Memory B cell (primary cell): ENCODE measurements around the gene LRRC7.

Experiments used
- ATAC-seq: fragments of 150-1000 bp; cut with Tn5 transposase; 2 replicates; pipeline ENCODE4 v1.10.0; 2021; ENCODE audit warnings: low read depth, mild to moderate bottlenecking, moderate library complexity
- DNase-seq, 2 donors: peaks; one replicate each; pipeline ENCODE4 v3.0.0; 2022; ENCODE audit warnings: low spot score in 2 of 2
- H3K27ac Mint-ChIP-seq: one replicate; pipeline ENCODE4 v1.8.0; 2022; ENCODE audit warnings: mild to moderate bottlenecking, moderate library complexity, mixed read lengths
- H3K27me3 Mint-ChIP-seq: one replicate; pipeline ENCODE4 v1.8.0; 2022; ENCODE audit warnings: mixed read lengths
- H3K36me3 Mint-ChIP-seq: one replicate; pipeline ENCODE4 v1.8.0; 2022; ENCODE audit warnings: mild to moderate bottlenecking, mixed read lengths
- H3K4me1 Mint-ChIP-seq: one replicate; pipeline ENCODE4 v1.8.0; 2022; ENCODE audit warnings: mixed read lengths
- H3K4me3 Mint-ChIP-seq: one replicate; pipeline ENCODE4 v1.8.0; 2022; ENCODE audit warnings: mild to moderate bottlenecking, moderate library complexity, mixed read lengths
- H3K9me3 Mint-ChIP-seq: one replicate; pipeline ENCODE4 v1.8.0; 2022; ENCODE audit warnings: mixed read lengths

The LRRC7 gene

GRCh38 chr1:69567652-69568420 is at the start of gene LRRC7:
Gene LRRC7 (plus strand): TSS chr1:69567922. CDS start chr1:69568640, 718 bp downstream.
- Mint-ChIP-seq H3K4me1 (peaks cover 9% of the 10 kb centered on the region), H3K9me3 (peaks cover 1% of the 10 kb centered on the region), H3K27me3 (peaks cover 15% of the 10 kb centered on the region), H3K27ac (no peak within 1 kb of the TSS), H3K4me3 (peak within 1 kb of the TSS; percentile 17), H3K36me3 (peaks cover 2% of the 10 kb centered on the region)
- ATAC-seq (no peak), DNase-seq (no peak)

- no peak for DNase-seq
- H3K4me1 Mint-ChIP-seq, result no peaks in the 10 kb centered on the region
- H3K27me3 Mint-ChIP-seq, result no peaks in the 10 kb centered on the region
- H3K36me3 Mint-ChIP-seq, result no peaks in the 10 kb centered on the region
- ATAC-seq, result no peak
- no peak overlapping the region for H3K4me3 Mint-ChIP-seq
- H3K27ac Mint-ChIP-seq, result no peak overlapping the region
- peaks cover 2% of the 10 kb centered on the region for H3K9me3 Mint-ChIP-seq
Measured at GRCh38 chr1:69519006-69519405, 48.7 kb upstream of the LRRC7 start.

GRCh38 chr1:69520326-69520725 is 47.4 kb upstream of the LRRC7 start:
- Mint-ChIP-seq H3K36me3 (no peaks in the 10 kb centered on the region), H3K27ac (no peak overlapping the region), H3K9me3 (peaks cover 2% of the 10 kb centered on the region), H3K27me3 (no peaks in the 10 kb centered on the region), H3K4me3 (no peak overlapping the region), H3K4me1 (no peaks in the 10 kb centered on the region)
- ATAC-seq (no peak), DNase-seq (no peak)

- Mint-ChIP-seq H3K4me3 (no peak overlapping the region), H3K9me3 (peaks cover 3% of the 10 kb centered on the region), H3K36me3 (no peaks in the 10 kb centered on the region), H3K27me3 (no peaks in the 10 kb centered on the region), H3K4me1 (no peaks in the 10 kb centered on the region), H3K27ac (no peak overlapping the region)
- DNase-seq (no peak), ATAC-seq (no peak)
Measured at GRCh38 chr1:69523032-69523431, 44.7 kb upstream of the LRRC7 start.

GRCh38 chr1:69523461-69523860 is 44.3 kb upstream of the LRRC7 start:
- Mint-ChIP-seq H3K27ac (no peak overlapping the region), H3K36me3 (no peaks in the 10 kb centered on the region), H3K4me3 (no peak overlapping the region), H3K27me3 (no peaks in the 10 kb centered on the region), H3K4me1 (no peaks in the 10 kb centered on the region), H3K9me3 (peaks cover 3% of the 10 kb centered on the region)
- DNase-seq (no peak), ATAC-seq (no peak)

- Mint-ChIP-seq H3K27me3 (no peaks in the 10 kb centered on the region), H3K27ac (no peak overlapping the region), H3K36me3 (no peaks in the 10 kb centered on the region), H3K4me3 (no peak overlapping the region), H3K9me3 (peaks cover 3% of the 10 kb centered on the region), H3K4me1 (no peaks in the 10 kb centered on the region)
- no peak for DNase-seq
- ATAC-seq, result no peak
Measured at GRCh38 chr1:69524015-69524414, 43.7 kb upstream of the LRRC7 start.

GRCh38 chr1:69527273-69527672 is 40.4 kb upstream of the LRRC7 start:
- H3K4me3 Mint-ChIP-seq, result no peak overlapping the region
- no peak for DNase-seq
- no peaks in the 10 kb centered on the region for H3K27me3 Mint-ChIP-seq
- ATAC-seq, result no peak
- no peak overlapping the region for H3K27ac Mint-ChIP-seq
- H3K9me3 Mint-ChIP-seq, result peaks cover 3% of the 10 kb centered on the region
- no peaks in the 10 kb centered on the region for H3K36me3 Mint-ChIP-seq
- no peaks in the 10 kb centered on the region for H3K4me1 Mint-ChIP-seq

GRCh38 chr1:69528376-69528775 is 39.3 kb upstream of the LRRC7 start:
- Mint-ChIP-seq H3K27ac (no peak overlapping the region), H3K4me3 (no peak overlapping the region), H3K36me3 (no peaks in the 10 kb centered on the region)

GRCh38 chr1:69533343-69533742 is 34.4 kb upstream of the LRRC7 start:
- ATAC-seq (no peak), DNase-seq (no peak)
- H3K9me3 Mint-ChIP-seq, result peaks cover 4% of the 10 kb centered on the region
- no peak overlapping the region for H3K27ac Mint-ChIP-seq
- H3K36me3 Mint-ChIP-seq, result no peaks in the 10 kb centered on the region
- no peak overlapping the region for H3K4me3 Mint-ChIP-seq
- H3K27me3 Mint-ChIP-seq, result no peaks in the 10 kb centered on the region
- H3K4me1 Mint-ChIP-seq, result no peaks in the 10 kb centered on the region

More at GRCh38 chr1:69528376-69528775, 39.3 kb upstream of the LRRC7 start:
- Mint-ChIP-seq H3K9me3 (peaks cover 5% of the 10 kb centered on the region), H3K27me3 (no peaks in the 10 kb centered on the region), H3K4me1 (no peaks in the 10 kb centered on the region)
- ATAC-seq (no peak), DNase-seq (no peak)

- H3K9me3 Mint-ChIP-seq, result peaks cover 11% of the 10 kb centered on the region
Measured at GRCh38 chr1:69534829-69535228, 32.9 kb upstream of the LRRC7 start.

GRCh38 chr1:69535490-69535889 is 32.2 kb upstream of the LRRC7 start:
- Mint-ChIP-seq H3K27ac (no peak overlapping the region), H3K36me3 (no peaks in the 10 kb centered on the region), H3K9me3 (peaks cover 11% of the 10 kb centered on the region), H3K27me3 (no peaks in the 10 kb centered on the region), H3K4me1 (no peaks in the 10 kb centered on the region), H3K4me3 (no peak overlapping the region)
- DNase-seq, result no peak
- ATAC-seq, result no peak

More at GRCh38 chr1:69534829-69535228, 32.9 kb upstream of the LRRC7 start:
- Mint-ChIP-seq H3K4me1 (no peaks in the 10 kb centered on the region), H3K36me3 (no peaks in the 10 kb centered on the region), H3K27ac (no peak overlapping the region), H3K4me3 (no peak overlapping the region), H3K27me3 (no peaks in the 10 kb centered on the region)
- ATAC-seq, result no peak
- no peak for DNase-seq

- no peaks in the 10 kb centered on the region for H3K36me3 Mint-ChIP-seq
- no peak overlapping the region for H3K4me3 Mint-ChIP-seq
- H3K27me3 Mint-ChIP-seq, result no peaks in the 10 kb centered on the region
- ATAC-seq (no peak), DNase-seq (no peak)
- H3K27ac Mint-ChIP-seq, result no peak overlapping the region
- no peaks in the 10 kb centered on the region for H3K4me1 Mint-ChIP-seq
- peaks cover 9% of the 10 kb centered on the region for H3K9me3 Mint-ChIP-seq
Measured at GRCh38 chr1:69540052-69540451, 27.7 kb upstream of the LRRC7 start.

- Mint-ChIP-seq H3K27me3 (no peaks in the 10 kb centered on the region), H3K9me3 (peaks cover 2% of the 10 kb centered on the region), H3K36me3 (no peaks in the 10 kb centered on the region), H3K4me1 (no peaks in the 10 kb centered on the region), H3K4me3 (no peak overlapping the region), H3K27ac (no peak overlapping the region)
- ATAC-seq (no peak), DNase-seq (no peak)
Measured at GRCh38 chr1:69551476-69552324, 16.0 kb upstream of the LRRC7 start.

- ATAC-seq, result no peak
Measured at GRCh38 chr1:69553726-69554125, 14.0 kb upstream of the LRRC7 start.

More at GRCh38 chr1:69553726-69554125, 14.0 kb upstream of the LRRC7 start:
- no peaks in the 10 kb centered on the region for H3K27me3 Mint-ChIP-seq
- H3K4me1 Mint-ChIP-seq, result no peaks in the 10 kb centered on the region
- DNase-seq, result no peak
- H3K36me3 Mint-ChIP-seq, result no peaks in the 10 kb centered on the region
- no peak overlapping the region for H3K27ac Mint-ChIP-seq
- peaks cover 2% of the 10 kb centered on the region for H3K9me3 Mint-ChIP-seq
- no peak overlapping the region for H3K4me3 Mint-ChIP-seq
